ENCODE measurements around the gene SPATA31C1.

Gene SPATA31C1

GRCh38 chr9:87944096-87944495 lies 26.3 kb downstream of the SPATA31C1 start:
- no peak for DNase-seq

DNA sequence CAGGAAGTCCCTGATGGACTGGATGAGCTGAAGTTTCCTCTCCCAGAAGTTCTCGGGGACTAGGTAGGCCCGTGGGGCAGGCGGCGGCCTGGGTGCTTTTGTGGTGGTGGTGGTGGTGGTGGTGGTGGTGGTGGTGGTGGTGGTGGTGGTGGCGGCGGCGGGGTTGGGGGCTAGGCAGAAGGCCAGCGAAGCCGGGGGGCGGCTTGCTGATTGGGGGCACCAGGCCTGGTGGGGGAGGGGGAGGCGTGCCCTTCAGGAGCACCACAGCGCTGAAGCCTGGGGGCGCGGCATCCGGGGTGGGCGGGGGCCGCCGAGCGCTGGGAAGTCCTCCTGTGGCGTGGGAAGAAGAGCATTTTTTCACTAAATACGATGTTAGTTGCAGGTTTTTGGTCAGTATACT lies 26.9 kb downstream of the SPATA31C1 start:
- DNase-seq: no peak

GRCh38 chr9:87950296-87950695 lies 32.5 kb downstream of the SPATA31C1 start:
- no peak for DNase-seq

GRCh38 chr9:87950765-87951488 lies 33.2 kb downstream of the SPATA31C1 start:
- peak; percentile 8 to 19 for DNase-seq

DNA sequence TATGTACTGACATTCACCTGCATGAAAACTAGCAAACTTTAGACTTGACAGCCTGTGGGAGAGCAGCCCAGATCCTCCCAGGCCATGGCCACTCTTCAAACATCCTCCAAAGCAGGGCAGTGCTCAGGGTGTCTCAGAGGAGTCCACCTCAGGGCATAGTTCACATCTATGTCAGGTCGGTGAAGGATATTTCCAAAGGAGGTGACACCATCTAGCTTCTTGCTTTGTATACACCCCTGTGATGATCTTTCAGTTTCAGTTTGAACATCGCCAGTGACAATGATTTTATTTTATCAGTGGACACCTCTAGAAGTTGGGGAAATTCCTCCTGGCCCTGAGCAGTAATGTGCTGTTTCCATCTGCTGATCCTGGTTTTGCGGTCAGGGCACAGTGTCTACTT lies 36.5 kb downstream of the SPATA31C1 start:
- no peak for DNase-seq

- DNase-seq: no peak
Measured at GRCh38 chr9:87957839-87958238, 40.1 kb downstream of the SPATA31C1 start.

- no peak for DNase-seq
Measured at GRCh38 chr9:87958591-87958990, 40.8 kb downstream of the SPATA31C1 start.

DNA sequence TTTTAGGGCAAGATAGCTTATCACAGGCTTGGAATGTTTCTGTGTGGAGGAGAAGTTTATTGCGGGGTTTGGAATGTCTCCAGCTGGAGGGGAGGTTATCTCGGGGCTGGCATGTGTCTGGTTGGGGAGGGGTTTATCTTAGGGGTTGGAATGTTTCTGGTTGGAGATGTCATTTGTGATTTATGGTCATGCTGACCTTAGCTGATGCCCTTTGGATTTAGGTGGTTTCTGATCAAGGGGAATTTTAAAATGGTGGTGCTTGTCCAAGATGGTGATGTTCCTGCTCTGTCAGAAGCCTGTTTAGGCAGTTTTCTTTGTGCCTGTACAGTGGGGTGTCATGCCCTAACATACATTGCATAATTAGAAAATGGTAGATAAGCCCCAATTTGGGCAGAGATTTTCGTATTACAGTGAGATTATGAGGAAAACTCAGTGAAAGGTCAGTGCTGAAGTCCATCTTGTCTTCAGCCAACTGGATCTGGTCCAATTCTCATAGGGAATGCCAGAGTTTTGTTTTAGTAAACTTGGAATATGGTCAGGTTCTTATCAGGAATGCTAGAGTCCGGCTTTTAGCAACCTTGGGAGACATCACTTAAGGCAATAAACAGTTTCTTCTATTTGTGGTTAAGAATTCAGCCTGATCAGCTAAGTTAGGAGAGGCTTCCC lies 42.3 kb downstream of the SPATA31C1 start:
- no peak for DNase-seq

- no peak for DNase-seq
Measured at GRCh38 chr9:87963770-87964169, 46.0 kb downstream of the SPATA31C1 start.

GRCh38 chr9:87964826-87965225 lies 47.1 kb downstream of the SPATA31C1 start:
- no peak for DNase-seq

GRCh38 chr9:87968155-87968554 lies 50.4 kb downstream of the SPATA31C1 start:
- no peak for DNase-seq

DNA sequence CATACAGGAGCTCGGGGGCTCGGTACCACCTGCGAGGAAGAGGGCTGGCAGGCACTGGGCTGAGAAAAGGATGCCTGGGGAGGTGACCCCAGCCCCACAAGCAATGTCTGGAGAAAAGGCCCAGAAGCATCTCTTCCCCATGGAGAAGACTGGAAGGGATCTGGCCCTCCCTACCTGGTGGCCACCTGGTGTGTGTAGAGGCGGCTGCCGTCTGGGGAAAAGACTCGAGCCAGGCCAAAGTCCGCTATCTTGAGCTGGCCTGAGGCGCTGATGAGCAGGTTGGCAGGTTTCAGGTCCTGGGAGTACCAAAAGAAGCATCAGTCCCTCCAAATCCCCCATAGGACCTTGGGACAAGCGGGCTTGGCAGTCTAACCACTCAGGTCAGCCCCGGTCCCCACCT lies 52.8 kb downstream of the SPATA31C1 start:
- DNase-seq: no peak

GRCh38 chr9:87973122-87973521 lies 55.4 kb downstream of the SPATA31C1 start:
- no peak for DNase-seq

Measured in SHP77 (cell line).